Right lobe of liver (tissue), 6 donors: ENCODE measurements around the gene PARVA. TPM values are rescaled to one million over a fixed set of nuclear protein-coding genes. Genes with fewer than 3 reads are reported as not detected.

ENCODE experiments used
- ATAC-seq, 4 donors: fragments of 200-7000 bp; cut with Tn5 transposase; one replicate each; pipeline ENCODE4 v1.9.1; 2020; ENCODE audit warnings: mild to moderate bottlenecking in 4 of 4, moderate library complexity in 4 of 4
- DNase-seq, 3 donors: peaks; one replicate each; pipeline ENCODE4 v3.0.0-alpha.2; 2020
- H3K27ac ChIP-seq, 3 donors: fragments of 200-600 bp; one replicate each; pipeline ENCODE4 v1.8.0; 2022
- H3K27me3 ChIP-seq, 2 donors: fragments of 200-600 bp; one replicate each; pipeline ENCODE4 v1.8.0; 2022
- H3K36me3 ChIP-seq, 4 donors: fragments of 200-600 bp; sonication (generic) in 1 of 4; one replicate each; pipeline versions ENCODE4 v1.5.1 to v1.8.0; 2017 to 2022; ENCODE audit warnings: control low read depth in 1 of 4
- H3K4me1 ChIP-seq, 4 donors: fragments of 200-600 bp; sonication (generic) in 1 of 4; one replicate each; pipeline versions ENCODE4 v1.5.1 to v1.8.0; 2017 to 2022; ENCODE audit warnings: control low read depth in 1 of 4
- H3K4me3 ChIP-seq, 3 donors: fragments of 200-600 bp; one replicate each; pipeline ENCODE4 v1.8.0; 2022
- H3K9me3 ChIP-seq, 4 donors: fragments of 200-600 bp; sonication (generic) in 1 of 4; one replicate each; pipeline versions ENCODE4 v1.5.1 to v1.8.0; 2017 to 2022; ENCODE audit warnings: control low read depth in 1 of 4
- CTCF ChIP-seq, 4 donors: fragments of 200-600 bp in 3 of 4; fragments of 450-650 bp in 1 of 4; IDR thresholded peaks; one replicate each; pipeline versions ENCODE4 v1.5.1 to v1.8.0; 2016 to 2022; ENCODE audit warnings: antibody characterized with exemption in 4 of 4, mild to moderate bottlenecking in 2 of 4
- POLR2A ChIP-seq: fragments of 450-650 bp; IDR thresholded peaks from one replicate; pipeline ENCODE4 v1.6.1; 2017; ENCODE audit warnings: antibody characterized with exemption, mild to moderate bottlenecking
- WGBS: methylation state at CpG from one replicate; pipeline ENCODE4 v1.1.6; 2018; ENCODE audit warnings: low coverage, low lambda C conversion rate; ENCODE audit not compliant: insufficient coverage; ENCODE audit errors: missing lambda C conversion rate; 5-methylcytosine and 5-hydroxymethylcytosine counted together
- intact Hi-C, 2 donors: fragments of 100-400 bp; cut with DNase I; formaldehyde crosslinking; loops; one replicate each; pipeline versions ENCODE4 v1.11.2 to v1.14.1; 2022
- total RNA-seq, 6 experiments: library from RNA; depleted of rRNA in 2 of 6; stranded (reverse); fragments of >200 nt in 2 of 6; fragmentation: NEBNext Ultra II Directional in 3 of 6; extraction: Animal tissue kit (Norgen Biotek cat#: 25700) in 3 of 6; gene quantifications; one replicate each; pipeline versions ENCODE4 v1.1.0 to v1.2.4, GENCODE V29; 2016 to 2023
- donor health status: DM: no; HTN: yes; CAD: no.
- donor health status: DM: no; HTN: no; CAD: no.
- donor health status: DM: no; HTN: no; CAD: no.
- donor health status: DM: no; HTN: yes; CAD: no.
- donor health status: DM: no; HTN: yes; CAD: no.

PARVA gene
- total RNA-seq, 6 experiments from 2014 or later = 11.1 to 27.5 (median 21.8) TPM

DNA sequence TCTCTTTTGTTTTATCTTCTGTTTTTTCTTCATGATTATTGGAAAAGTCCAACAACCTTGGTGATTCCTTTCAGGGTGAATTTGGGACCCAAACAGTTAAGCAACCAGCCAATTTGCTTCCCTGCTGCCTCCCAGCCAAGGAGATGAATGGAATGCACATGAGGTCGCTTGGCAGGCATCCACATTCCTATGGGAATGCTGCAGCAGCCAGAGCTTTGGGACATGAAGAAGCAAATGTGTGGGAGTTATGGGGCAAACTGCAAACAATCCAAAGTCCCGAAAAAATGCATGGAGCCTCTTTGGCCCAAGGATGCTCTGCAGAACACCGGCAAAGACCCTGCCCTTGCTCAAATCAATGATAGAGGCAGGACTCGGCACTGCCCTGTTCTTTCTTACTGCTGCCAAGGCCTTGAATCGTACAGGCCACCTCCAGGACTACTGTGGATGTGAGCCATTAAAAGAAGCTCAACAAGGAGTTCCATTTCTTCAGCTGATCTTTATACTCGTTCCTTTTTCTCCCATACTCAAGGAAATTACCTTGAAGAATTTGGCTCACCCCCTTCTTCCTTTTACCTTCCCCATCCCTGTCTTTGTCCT lies 179.5 kb downstream of the PARVA start:
- H3K27ac ChIP-seq = no peak overlapping the region
- H3K27me3 ChIP-seq = no peaks in the 10 kb centered on the region
- no peaks in the 10 kb centered on the region for H3K9me3 ChIP-seq
- H3K36me3 ChIP-seq = no peaks in the 10 kb centered on the region
- WGBS = 11% methylated on average over 6 of the region's 6 CpGs
- intact Hi-C loops = no loop called here
- TF ChIP-seq CTCF (IDR thresholded peaks at IDR 0.05) (no peak), POLR2A (no peak)
- no peak overlapping the region for H3K4me3 ChIP-seq
- H3K4me1 ChIP-seq = no peaks in the 10 kb centered on the region
- peak; percentile 32 to 74 (median 40) for ATAC-seq
- peak in 2 of 3 donors; percentile 53 for DNase-seq

DNA sequence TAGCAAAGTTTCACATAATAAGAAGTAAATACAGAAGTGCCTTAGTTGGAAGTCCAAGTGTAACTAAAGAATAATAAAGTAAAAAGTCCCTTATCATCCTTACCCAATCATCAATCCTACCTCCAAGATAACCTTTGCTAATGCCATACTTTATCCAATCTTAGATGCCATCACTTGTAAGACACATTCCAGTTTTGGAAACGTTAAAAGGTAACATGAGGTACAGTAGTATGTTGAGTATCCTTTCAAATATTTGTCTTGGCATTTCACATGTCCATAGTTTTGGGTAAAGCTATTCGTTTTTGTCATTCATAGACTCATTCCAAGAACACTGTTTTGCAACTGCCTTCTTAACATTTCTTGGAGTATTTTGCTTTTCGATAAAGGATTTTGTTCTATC lies 181.6 kb downstream of the PARVA start:
- H3K9me3 ChIP-seq = no peaks in the 10 kb centered on the region
- intact Hi-C loops = no loop called here
- no peak overlapping the region for H3K4me3 ChIP-seq
- WGBS = 58% methylated on average over 3 of the region's 3 CpGs
- DNase-seq (no peak), ATAC-seq (no peak)
- H3K4me1 ChIP-seq = no peaks in the 10 kb centered on the region
- no peaks in the 10 kb centered on the region for H3K27me3 ChIP-seq
- TF ChIP-seq POLR2A (no peak), CTCF (IDR thresholded peaks at IDR 0.05) (no peak)
- H3K36me3 ChIP-seq = no peaks in the 10 kb centered on the region
- no peak overlapping the region for H3K27ac ChIP-seq

DNA sequence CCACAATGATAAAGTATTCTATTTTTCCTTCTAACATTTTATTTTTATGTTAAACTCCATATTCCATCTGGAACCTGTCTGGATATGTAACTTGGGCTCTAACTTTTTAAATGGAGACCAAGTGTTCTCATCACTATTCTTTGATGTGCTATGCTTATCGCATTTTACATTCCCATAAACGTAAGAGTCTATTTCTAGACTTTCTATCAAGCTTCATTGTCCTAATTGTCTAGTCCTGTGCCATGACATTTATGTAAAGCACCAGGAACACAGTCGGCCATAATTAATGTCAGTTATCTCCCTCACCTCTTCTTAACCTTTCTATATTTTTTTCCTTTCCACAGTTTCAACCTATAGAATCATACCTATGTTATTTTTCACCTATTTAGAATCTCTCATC lies 183.0 kb downstream of the PARVA start:
- H3K36me3 ChIP-seq = no peaks in the 10 kb centered on the region
- no peak for ATAC-seq
- TF ChIP-seq CTCF (IDR thresholded peaks at IDR 0.05) (no peak), POLR2A (no peak)
- H3K27ac ChIP-seq = no peak overlapping the region
- no peaks in the 10 kb centered on the region for H3K4me1 ChIP-seq
- DNase-seq = no peak
- intact Hi-C loops = no loop called here
- H3K9me3 ChIP-seq = no peaks in the 10 kb centered on the region
- H3K27me3 ChIP-seq = no peaks in the 10 kb centered on the region
- WGBS = 89% methylated on average over 3 of the region's 3 CpGs
- no peak overlapping the region for H3K4me3 ChIP-seq

GRCh38 chr11:12560861-12561260 lies 183.5 kb downstream of the PARVA start:
- Histone ChIP-seq H3K9me3 (no peaks in the 10 kb centered on the region), H3K27me3 (no peaks in the 10 kb centered on the region), H3K36me3 (no peaks in the 10 kb centered on the region), H3K27ac (no peak overlapping the region), H3K4me3 (no peak overlapping the region), H3K4me1 (no peaks in the 10 kb centered on the region)
- ATAC-seq = no peak
- TF ChIP-seq CTCF (IDR thresholded peaks at IDR 0.05) (no peak), POLR2A (no peak)
- intact Hi-C loops = no loop called here
- 14% methylated on average over 1 of the region's 2 CpGs for WGBS
- DNase-seq = no peak

GRCh38 chr11:12564012-12564411 lies 186.6 kb downstream of the PARVA start:
- intact Hi-C loops = no loop called here
- TF ChIP-seq POLR2A (no peak), CTCF (IDR thresholded peaks at IDR 0.05) (no peak)
- no peaks in the 10 kb centered on the region for H3K27me3 ChIP-seq

More at GRCh38 chr11:12564012-12564411, 186.6 kb downstream of the PARVA start:
- ATAC-seq (no peak), DNase-seq (no peak)
- Histone ChIP-seq H3K27ac (no peak overlapping the region), H3K9me3 (no peaks in the 10 kb centered on the region), H3K4me3 (no peak overlapping the region), H3K4me1 (no peaks in the 10 kb centered on the region), H3K36me3 (no peaks in the 10 kb centered on the region)
